COLO829 (cell line): ENCODE results near the gene AASDH.
"Not testable (repeated sequence)": the region's sequence is repeated elsewhere in the genome, so short reads cannot be mapped to it uniquely, and the experiment has no call there.

Experiments
- DNase-seq: peaks from one replicate; pipeline ENCODE4 v3.0.0; 2012; ENCODE audit warnings: low spot score

Gene AASDH

GRCh38 chr4:56389558-56389957 is 2.3 kb upstream of the AASDH start:
- no peak for DNase-seq

GRCh38 chr4:56388306-56388705 is 1.0 kb upstream of the AASDH start:
- DNase-seq: no peak

- no peak for DNase-seq
Measured at GRCh38 chr4:56386091-56386490, 1.2 kb downstream of the AASDH start.

GRCh38 chr4:56375458-56375857 is 11.8 kb downstream of the AASDH start:
- no peak for DNase-seq

GRCh38 chr4:56374956-56375355 is 12.3 kb downstream of the AASDH start:
- no peak for DNase-seq

GRCh38 chr4:56372774-56373173 is 14.5 kb downstream of the AASDH start:
- no peak for DNase-seq

GRCh38 chr4:56371426-56372220 is 15.7 kb downstream of the AASDH start:
- peak; percentile 85 for DNase-seq

- DNase-seq: no peak
Measured at GRCh38 chr4:56370377-56370776, 16.9 kb downstream of the AASDH start.

GRCh38 chr4:56362981-56363380 is 24.3 kb downstream of the AASDH start:
- DNase-seq: not testable (repeated sequence)

- no peak for DNase-seq
Measured at GRCh38 chr4:56360071-56360470, 27.2 kb downstream of the AASDH start.

GRCh38 chr4:56356650-56357049 is 30.6 kb downstream of the AASDH start:
- no peak for DNase-seq

GRCh38 chr4:56348576-56348975 is 38.7 kb downstream of the AASDH start:
- no peak for DNase-seq

- no peak for DNase-seq
Measured at GRCh38 chr4:56345458-56345857, 41.8 kb downstream of the AASDH start.

- no peak for DNase-seq
Measured at GRCh38 chr4:56342746-56343145, 44.5 kb downstream of the AASDH start.

- DNase-seq: peak; percentile 46
Measured at GRCh38 chr4:56330691-56331090, 56.6 kb downstream of the AASDH start.

GRCh38 chr4:56326363-56326762 is 60.9 kb downstream of the AASDH start:
- DNase-seq: peak; percentile 99

GRCh38 chr4:56324011-56324610 is 63.2 kb downstream of the AASDH start:
- DNase-seq: no peak

- DNase-seq: no peak
Measured at GRCh38 chr4:56323327-56323726, 64.0 kb downstream of the AASDH start.

- no peak for DNase-seq
Measured at GRCh38 chr4:56321251-56321650, 66.0 kb downstream of the AASDH start.

- no peak for DNase-seq
Measured at GRCh38 chr4:56320293-56320692, 67.0 kb downstream of the AASDH start.

GRCh38 chr4:56318555-56318954 is 68.7 kb downstream of the AASDH start:
- DNase-seq: no peak

- DNase-seq: no peak
Measured at GRCh38 chr4:56317749-56318148, 69.5 kb downstream of the AASDH start.

GRCh38 chr4:56316011-56316650 is 71.2 kb downstream of the AASDH start:
- no peak for DNase-seq
